HUES48 (cell line): ENCODE measurements around the gene HES1.

ENCODE experiments used
- H3K27ac ChIP-seq: one replicate; pipeline ENCODE4 v1.7.0; 2013; ENCODE audit warnings: low read depth, low read length, inconsistent platforms
- H3K27me3 ChIP-seq: 2 replicates; pipeline ENCODE4 v1.6.1; 2013; ENCODE audit warnings: mild to moderate bottlenecking, low read length; ENCODE audit not compliant: control insufficient read depth, insufficient read depth
- H3K36me3 ChIP-seq: 2 replicates; pipeline ENCODE4 v1.6.1; 2013; ENCODE audit warnings: low read length; ENCODE audit not compliant: control insufficient read depth, insufficient read depth
- H3K4me1 ChIP-seq: 2 replicates; pipeline ENCODE4 v1.6.1; 2013; ENCODE audit warnings: mild to moderate bottlenecking, low read length; ENCODE audit not compliant: control insufficient read depth, insufficient read depth
- H3K4me3 ChIP-seq: 2 replicates; pipeline ENCODE4 v1.5.1; 2013; ENCODE audit warnings: mild to moderate bottlenecking, low read depth, low read length
- H3K9ac ChIP-seq: 2 replicates; pipeline ENCODE4 v1.6.1; 2013; ENCODE audit warnings: mild to moderate bottlenecking, low read depth, low read length, moderate library complexity
- H3K9me3 ChIP-seq: 2 replicates; pipeline ENCODE4 v1.6.1; 2013; ENCODE audit warnings: low read length; ENCODE audit not compliant: control insufficient read depth, insufficient read depth

HES1 gene

GRCh38 chr3:194093842-194094241 lies 42.1 kb upstream of the HES1 start:
- Histone ChIP-seq H3K4me1 (peaks cover 24% of the 10 kb centered on the region), H3K27ac (no peak overlapping the region)

GRCh38 chr3:194095464-194095863 lies 40.5 kb upstream of the HES1 start:
- Histone ChIP-seq H3K4me3 (no peak overlapping the region), H3K27me3 (no peaks in the 10 kb centered on the region; the same call in 1 of the 2 replicates), H3K27ac (no peak overlapping the region), H3K9ac (no peak overlapping the region), H3K9me3 (no peaks in the 10 kb centered on the region), H3K36me3 (no peaks in the 10 kb centered on the region), H3K4me1 (peaks cover 15% of the 10 kb centered on the region; the same call in 1 of the 2 replicates)

More at GRCh38 chr3:194093842-194094241, 42.1 kb upstream of the HES1 start:
- H3K9me3 ChIP-seq, result no peaks in the 10 kb centered on the region
- H3K9ac ChIP-seq, result no peak overlapping the region
- H3K4me3 ChIP-seq, result no peak overlapping the region
- no peaks in the 10 kb centered on the region; the same call in 1 of the 2 replicates for H3K27me3 ChIP-seq
- no peaks in the 10 kb centered on the region for H3K36me3 ChIP-seq

GRCh38 chr3:194095902-194096301 lies 40.0 kb upstream of the HES1 start:
- H3K27me3 ChIP-seq, result no peaks in the 10 kb centered on the region; the same call in 1 of the 2 replicates
- no peaks in the 10 kb centered on the region for H3K9me3 ChIP-seq
- no peak overlapping the region for H3K9ac ChIP-seq
- H3K36me3 ChIP-seq, result no peaks in the 10 kb centered on the region
- peaks cover 15% of the 10 kb centered on the region; the same call in 1 of the 2 replicates for H3K4me1 ChIP-seq
- H3K4me3 ChIP-seq, result no peak overlapping the region
- H3K27ac ChIP-seq, result no peak overlapping the region

- H3K4me3 ChIP-seq, result no peak overlapping the region
- H3K27ac ChIP-seq, result no peak overlapping the region
- H3K9me3 ChIP-seq, result no peaks in the 10 kb centered on the region
- no peaks in the 10 kb centered on the region for H3K36me3 ChIP-seq
- peaks cover 15% of the 10 kb centered on the region; the same call in 1 of the 2 replicates for H3K4me1 ChIP-seq
- H3K27me3 ChIP-seq, result no peaks in the 10 kb centered on the region; the same call in 1 of the 2 replicates
- no peak overlapping the region for H3K9ac ChIP-seq
Measured at GRCh38 chr3:194097141-194097882, 38.6 kb upstream of the HES1 start.

GRCh38 chr3:194098081-194098842 lies 37.7 kb upstream of the HES1 start:
- H3K27ac ChIP-seq, result no peak overlapping the region
- H3K9me3 ChIP-seq, result no peaks in the 10 kb centered on the region
- no peak overlapping the region for H3K9ac ChIP-seq
- no peaks in the 10 kb centered on the region; the same call in 1 of the 2 replicates for H3K27me3 ChIP-seq
- no peak overlapping the region for H3K4me3 ChIP-seq
- peaks cover 15% of the 10 kb centered on the region; the same call in 1 of the 2 replicates for H3K4me1 ChIP-seq
- no peaks in the 10 kb centered on the region for H3K36me3 ChIP-seq

GRCh38 chr3:194098843-194099183 lies 37.1 kb upstream of the HES1 start:
- Histone ChIP-seq H3K27me3 (no peaks in the 10 kb centered on the region; the same call in 1 of the 2 replicates), H3K9ac (no peak overlapping the region), H3K36me3 (no peaks in the 10 kb centered on the region), H3K4me3 (no peak overlapping the region), H3K4me1 (peaks cover 15% of the 10 kb centered on the region; the same call in 1 of the 2 replicates), H3K9me3 (no peaks in the 10 kb centered on the region), H3K27ac (no peak overlapping the region)

GRCh38 chr3:194099215-194099614 lies 36.7 kb upstream of the HES1 start:
- Histone ChIP-seq H3K9me3 (no peaks in the 10 kb centered on the region), H3K36me3 (no peaks in the 10 kb centered on the region), H3K27me3 (no peaks in the 10 kb centered on the region; the same call in 1 of the 2 replicates), H3K9ac (no peak overlapping the region), H3K4me1 (peaks cover 15% of the 10 kb centered on the region; the same call in 1 of the 2 replicates), H3K27ac (no peak overlapping the region), H3K4me3 (no peak overlapping the region)

- no peaks in the 10 kb centered on the region; the same call in none of the 2 replicates for H3K27me3 ChIP-seq
- no peak overlapping the region for H3K4me3 ChIP-seq
- H3K27ac ChIP-seq, result no peak overlapping the region
- no peaks in the 10 kb centered on the region for H3K9me3 ChIP-seq
- peaks cover 15% of the 10 kb centered on the region; the same call in 1 of the 2 replicates for H3K4me1 ChIP-seq
- no peak overlapping the region for H3K9ac ChIP-seq
- H3K36me3 ChIP-seq, result no peaks in the 10 kb centered on the region
Measured at GRCh38 chr3:194100856-194101390, 35.0 kb upstream of the HES1 start.

GRCh38 chr3:194101592-194102432 lies 34.1 kb upstream of the HES1 start:
- H3K27ac ChIP-seq, result no peak overlapping the region
- no peaks in the 10 kb centered on the region; the same call in none of the 2 replicates for H3K27me3 ChIP-seq
- no peak overlapping the region for H3K4me3 ChIP-seq
- peaks cover 15% of the 10 kb centered on the region; the same call in 1 of the 2 replicates for H3K4me1 ChIP-seq
- no peak overlapping the region for H3K9ac ChIP-seq
- no peaks in the 10 kb centered on the region for H3K36me3 ChIP-seq
- no peaks in the 10 kb centered on the region for H3K9me3 ChIP-seq

GRCh38 chr3:194102436-194102835 lies 33.5 kb upstream of the HES1 start:
- no peak overlapping the region for H3K27ac ChIP-seq
- H3K4me3 ChIP-seq, result no peak overlapping the region
- no peaks in the 10 kb centered on the region for H3K36me3 ChIP-seq
- H3K9ac ChIP-seq, result no peak overlapping the region
- peaks cover 10% of the 10 kb centered on the region; the same call in 1 of the 2 replicates for H3K4me1 ChIP-seq
- H3K9me3 ChIP-seq, result no peaks in the 10 kb centered on the region
- no peaks in the 10 kb centered on the region; the same call in none of the 2 replicates for H3K27me3 ChIP-seq
